Measurements from ENCODE around the gene RPTOR. TPM values are rescaled to one million over a fixed set of nuclear protein-coding genes. Genes with fewer than 3 reads are reported as not detected.

Gene RPTOR
- total and polyA plus RNA-seq, 2 donors (not counting 1 experiment from before 2014, with no cell fraction given) = 6.7 to 22.8 TPM

DNA sequence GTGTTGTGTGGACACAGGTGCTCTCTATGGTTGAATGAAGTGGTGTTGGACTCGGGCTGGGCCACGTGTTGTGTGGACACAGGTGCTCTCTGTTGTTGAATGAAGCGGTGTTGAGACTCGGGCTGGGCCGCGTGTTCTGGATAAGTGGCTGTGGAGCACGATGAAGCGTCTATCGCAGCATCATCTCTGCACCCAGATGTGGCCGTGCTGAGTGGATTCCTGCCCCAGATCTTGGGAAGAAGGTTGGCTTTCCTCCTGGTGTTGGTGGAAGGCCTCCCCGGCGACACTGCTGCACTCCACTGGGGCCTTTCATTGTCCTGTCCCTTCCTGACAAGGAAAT lies 69.1 kb downstream of the RPTOR start:
- no peak for TF ChIP-seq EZH2 (IDR thresholded peaks at IDR 0.05; ENCODE audit: low read length, missing control alignments)
- TF ChIP-seq, protein P1, sequence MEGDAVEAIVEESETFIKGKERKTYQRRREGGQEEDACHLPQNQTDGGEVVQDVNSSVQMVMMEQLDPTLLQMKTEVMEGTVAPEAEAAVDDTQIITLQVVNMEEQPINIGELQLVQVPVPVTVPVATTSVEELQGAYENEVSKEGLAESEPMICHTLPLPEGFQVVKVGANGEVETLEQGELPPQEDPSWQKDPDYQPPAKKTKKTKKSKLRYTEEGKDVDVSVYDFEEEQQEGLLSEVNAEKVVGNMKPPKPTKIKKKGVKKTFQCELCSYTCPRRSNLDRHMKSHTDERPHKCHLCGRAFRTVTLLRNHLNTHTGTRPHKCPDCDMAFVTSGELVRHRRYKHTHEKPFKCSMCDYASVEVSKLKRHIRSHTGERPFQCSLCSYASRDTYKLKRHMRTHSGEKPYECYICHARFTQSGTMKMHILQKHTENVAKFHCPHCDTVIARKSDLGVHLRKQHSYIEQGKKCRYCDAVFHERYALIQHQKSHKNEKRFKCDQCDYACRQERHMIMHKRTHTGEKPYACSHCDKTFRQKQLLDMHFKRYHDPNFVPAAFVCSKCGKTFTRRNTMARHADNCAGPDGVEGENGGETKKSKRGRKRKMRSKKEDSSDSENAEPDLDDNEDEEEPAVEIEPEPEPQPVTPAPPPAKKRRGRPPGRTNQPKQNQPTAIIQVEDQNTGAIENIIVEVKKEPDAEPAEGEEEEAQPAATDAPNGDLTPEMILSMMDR (conservative IDR thresholded peaks at IDR 0.05 in 1 of 2, IDR thresholded peaks at IDR 0.05 in 1 of 2; ENCODE audit: low read depth in 1 of 2, low read length in 2 of 2) = no peak
- Histone ChIP-seq H3K4me3 (replicated peaks in 1 of 4; ENCODE audit: control extremely low read depth in 1 of 4, insufficient read depth in 1 of 4, low read depth in 3 of 4, low read length in 4 of 4) (no peak overlapping the region), H3K4me1 (ENCODE audit: control insufficient read depth, extremely low read depth, insufficient read depth, low read length) (no peaks in the 10 kb centered on the region), H3K36me3 (ENCODE audit: control insufficient read depth, insufficient read depth, low read length) (no peaks in the 10 kb centered on the region), H4K20me1 (ENCODE audit: control insufficient read depth, extremely low read depth, insufficient read depth, low read length) (no peaks in the 10 kb centered on the region), H3K27ac (ENCODE audit: insufficient read depth, low read length) (no peak overlapping the region), H3K9ac (ENCODE audit: insufficient read depth, low read length) (no peak overlapping the region), H3K27me3 (ENCODE audit: control insufficient read depth, insufficient read depth, low read length) (no peaks in the 10 kb centered on the region), H3K4me2 (ENCODE audit: extremely low read depth, insufficient read depth, low read length) (no peak overlapping the region), H3K79me2 (ENCODE audit: control insufficient read depth, insufficient read depth, low read length) (peaks cover 21% of the 10 kb centered on the region), H2AFZ (ENCODE audit: low read length) (no peak overlapping the region), H3K9me3 (ENCODE audit: control insufficient read depth, insufficient read depth, low read depth, low read length) (no peaks in the 10 kb centered on the region)
- no peak for DNase-seq (ENCODE audit: low read depth in 2 of 2)

DNA sequence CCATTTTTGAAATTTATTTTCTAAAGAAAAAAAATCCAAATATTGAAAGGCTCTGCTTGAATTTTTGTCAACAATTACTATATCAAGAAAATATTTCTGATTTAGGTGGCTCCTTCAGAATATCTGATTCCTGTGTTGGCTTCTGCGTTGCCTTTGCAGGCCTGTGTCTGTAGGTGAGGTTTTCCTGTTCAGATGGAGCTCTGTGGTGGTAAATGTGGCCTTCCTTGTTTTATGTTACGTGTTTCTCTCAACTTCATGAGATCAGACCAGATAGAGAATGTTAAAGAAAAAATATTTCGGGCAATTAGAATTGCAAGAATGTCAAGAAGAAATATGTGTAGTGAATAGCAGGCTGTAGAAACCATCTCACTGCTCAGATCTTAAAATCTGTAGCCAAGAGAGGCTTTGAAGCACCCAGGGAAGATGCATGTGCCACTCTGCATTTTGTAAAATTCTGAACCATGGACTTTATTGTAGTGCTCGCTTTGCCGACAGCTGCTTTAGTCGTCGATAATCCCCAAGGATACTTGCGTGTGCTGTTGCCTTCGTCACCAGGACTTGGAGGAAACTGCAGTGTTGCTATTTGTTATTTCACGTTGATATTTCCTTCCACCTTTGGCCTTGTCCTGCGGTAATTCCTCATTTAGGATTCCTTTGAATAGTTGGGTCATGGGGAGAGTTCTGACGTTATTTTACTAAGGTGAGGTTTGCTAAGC lies 69.9 kb downstream of the RPTOR start:
- Histone ChIP-seq H3K4me2 (ENCODE audit: extremely low read depth, insufficient read depth, low read length) (no peak overlapping the region), H3K4me1 (ENCODE audit: control insufficient read depth, extremely low read depth, insufficient read depth, low read length) (no peaks in the 10 kb centered on the region), H3K27me3 (ENCODE audit: control insufficient read depth, insufficient read depth, low read length) (no peaks in the 10 kb centered on the region), H2AFZ (ENCODE audit: low read length) (no peak overlapping the region), H3K9ac (ENCODE audit: insufficient read depth, low read length) (no peak overlapping the region), H3K4me3 (replicated peaks in 1 of 4; ENCODE audit: control extremely low read depth in 1 of 4, insufficient read depth in 1 of 4, low read depth in 3 of 4, low read length in 4 of 4) (no peak overlapping the region), H4K20me1 (ENCODE audit: control insufficient read depth, extremely low read depth, insufficient read depth, low read length) (no peaks in the 10 kb centered on the region), H3K79me2 (ENCODE audit: control insufficient read depth, insufficient read depth, low read length) (peaks cover 21% of the 10 kb centered on the region), H3K9me3 (ENCODE audit: control insufficient read depth, insufficient read depth, low read depth, low read length) (no peaks in the 10 kb centered on the region), H3K27ac (ENCODE audit: insufficient read depth, low read length) (no peak overlapping the region), H3K36me3 (ENCODE audit: control insufficient read depth, insufficient read depth, low read length) (no peaks in the 10 kb centered on the region)
- no peak for DNase-seq (ENCODE audit: low read depth in 2 of 2)
- TF ChIP-seq EZH2 (IDR thresholded peaks at IDR 0.05; ENCODE audit: low read length, missing control alignments) = no peak
- TF ChIP-seq, protein P1 (conservative IDR thresholded peaks at IDR 0.05 in 1 of 2, IDR thresholded peaks at IDR 0.05 in 1 of 2; ENCODE audit: low read depth in 1 of 2, low read length in 2 of 2) = no peak

- TF ChIP-seq EZH2 (IDR thresholded peaks at IDR 0.05; ENCODE audit: low read length, missing control alignments) = no peak
- TF ChIP-seq, protein P1 (conservative IDR thresholded peaks at IDR 0.05 in 1 of 2, IDR thresholded peaks at IDR 0.05 in 1 of 2; ENCODE audit: low read depth in 1 of 2, low read length in 2 of 2) = no peak
- Histone ChIP-seq H3K27me3 (ENCODE audit: control insufficient read depth, insufficient read depth, low read length) (no peaks in the 10 kb centered on the region), H3K4me3 (replicated peaks in 1 of 4; ENCODE audit: control extremely low read depth in 1 of 4, insufficient read depth in 1 of 4, low read depth in 3 of 4, low read length in 4 of 4) (no peak overlapping the region), H3K9ac (ENCODE audit: insufficient read depth, low read length) (no peak overlapping the region), H3K27ac (ENCODE audit: insufficient read depth, low read length) (no peak overlapping the region), H2AFZ (ENCODE audit: low read length) (no peak overlapping the region), H3K9me3 (ENCODE audit: control insufficient read depth, insufficient read depth, low read depth, low read length) (no peaks in the 10 kb centered on the region), H3K79me2 (ENCODE audit: control insufficient read depth, insufficient read depth, low read length) (peaks cover 16% of the 10 kb centered on the region), H3K36me3 (ENCODE audit: control insufficient read depth, insufficient read depth, low read length) (no peaks in the 10 kb centered on the region), H4K20me1 (ENCODE audit: control insufficient read depth, extremely low read depth, insufficient read depth, low read length) (no peaks in the 10 kb centered on the region), H3K4me1 (ENCODE audit: control insufficient read depth, extremely low read depth, insufficient read depth, low read length) (no peaks in the 10 kb centered on the region), H3K4me2 (ENCODE audit: extremely low read depth, insufficient read depth, low read length) (no peak overlapping the region)
- DNase-seq (ENCODE audit: low read depth in 2 of 2) = no peak
Measured at GRCh38 chr17:80615376-80615775, 70.7 kb downstream of the RPTOR start.
